GM19455 (cell line): ENCODE measurements around the gene TDRD6.
A peak's percentile ranks its signal among the peaks of the same experiment; 100 is the strongest.
"Not testable (repeated sequence)": the region's sequence is repeated elsewhere in the genome, so short reads cannot be mapped to it uniquely, and the experiment has no call there.

ENCODE experiments used
- ATAC-seq: cut with Tn5 transposase; IDR thresholded peaks from one replicate; pipeline ENCODE4 v1.9.1; 2021; ENCODE audit not compliant: unreplicated experiment

TDRD6 gene, protein sequence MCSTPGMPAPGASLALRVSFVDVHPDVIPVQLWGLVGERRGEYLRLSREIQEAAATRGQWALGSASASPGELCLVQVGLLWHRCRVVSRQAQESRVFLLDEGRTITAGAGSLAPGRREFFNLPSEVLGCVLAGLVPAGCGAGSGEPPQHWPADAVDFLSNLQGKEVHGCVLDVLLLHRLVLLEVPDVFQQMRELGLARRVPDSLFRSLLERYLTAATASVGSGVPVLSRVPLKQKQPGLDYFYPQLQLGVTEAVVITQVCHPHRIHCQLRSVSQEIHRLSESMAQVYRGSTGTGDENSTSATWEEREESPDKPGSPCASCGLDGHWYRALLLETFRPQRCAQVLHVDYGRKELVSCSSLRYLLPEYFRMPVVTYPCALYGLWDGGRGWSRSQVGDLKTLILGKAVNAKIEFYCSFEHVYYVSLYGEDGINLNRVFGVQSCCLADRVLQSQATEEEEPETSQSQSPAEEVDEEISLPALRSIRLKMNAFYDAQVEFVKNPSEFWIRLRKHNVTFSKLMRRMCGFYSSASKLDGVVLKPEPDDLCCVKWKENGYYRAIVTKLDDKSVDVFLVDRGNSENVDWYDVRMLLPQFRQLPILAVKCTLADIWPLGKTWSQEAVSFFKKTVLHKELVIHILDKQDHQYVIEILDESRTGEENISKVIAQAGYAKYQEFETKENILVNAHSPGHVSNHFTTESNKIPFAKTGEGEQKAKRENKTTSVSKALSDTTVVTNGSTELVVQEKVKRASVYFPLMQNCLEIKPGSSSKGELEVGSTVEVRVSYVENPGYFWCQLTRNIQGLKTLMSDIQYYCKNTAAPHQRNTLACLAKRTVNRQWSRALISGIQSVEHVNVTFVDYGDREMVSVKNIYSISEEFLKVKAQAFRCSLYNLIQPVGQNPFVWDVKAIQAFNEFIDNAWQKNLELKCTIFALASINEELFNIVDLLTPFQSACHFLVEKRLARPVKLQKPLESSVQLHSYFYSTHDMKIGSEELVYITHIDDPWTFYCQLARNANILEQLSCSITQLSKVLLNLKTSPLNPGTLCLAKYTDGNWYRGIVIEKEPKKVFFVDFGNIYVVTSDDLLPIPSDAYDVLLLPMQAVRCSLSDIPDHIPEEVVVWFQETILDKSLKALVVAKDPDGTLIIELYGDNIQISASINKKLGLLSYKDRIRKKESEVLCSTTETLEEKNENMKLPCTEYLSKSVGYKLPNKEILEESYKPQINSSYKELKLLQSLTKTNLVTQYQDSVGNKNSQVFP (N-terminal part only)

DNA sequence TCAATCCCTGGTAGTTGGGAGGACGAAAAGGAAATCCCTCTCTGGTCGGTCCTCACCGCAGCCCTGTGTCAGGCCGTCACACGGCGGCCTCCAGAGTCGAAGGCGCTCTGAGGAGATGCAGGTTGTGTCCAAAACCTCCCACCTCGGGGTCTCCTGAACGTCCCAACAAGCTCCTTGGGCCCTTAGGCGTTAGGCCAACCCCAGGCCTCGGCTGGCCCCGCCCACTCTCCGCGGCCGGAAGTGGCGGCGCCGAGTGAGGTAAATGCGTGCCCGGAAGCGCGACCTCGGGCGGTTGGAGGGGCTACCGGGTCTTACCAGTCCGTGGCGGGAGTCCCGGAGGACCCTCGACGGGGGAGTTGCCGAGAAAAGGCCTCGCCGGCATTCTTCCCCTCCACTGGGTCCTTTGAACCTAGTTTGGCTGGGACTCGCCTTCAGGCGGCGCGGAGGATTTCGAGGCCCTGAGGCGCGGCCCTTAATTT is at the start of gene TDRD6:
TDRD6 (plus strand) TSS at position 267 of the 479 bp plus-strand sequence. CDS start 244 bp downstream, outside the sequence.
- no peak for ATAC-seq

- ATAC-seq, result no peak
These were observed 49.8 kb upstream of the TDRD6 start for GRCh38 chr6:46637933-46638332.

DNA sequence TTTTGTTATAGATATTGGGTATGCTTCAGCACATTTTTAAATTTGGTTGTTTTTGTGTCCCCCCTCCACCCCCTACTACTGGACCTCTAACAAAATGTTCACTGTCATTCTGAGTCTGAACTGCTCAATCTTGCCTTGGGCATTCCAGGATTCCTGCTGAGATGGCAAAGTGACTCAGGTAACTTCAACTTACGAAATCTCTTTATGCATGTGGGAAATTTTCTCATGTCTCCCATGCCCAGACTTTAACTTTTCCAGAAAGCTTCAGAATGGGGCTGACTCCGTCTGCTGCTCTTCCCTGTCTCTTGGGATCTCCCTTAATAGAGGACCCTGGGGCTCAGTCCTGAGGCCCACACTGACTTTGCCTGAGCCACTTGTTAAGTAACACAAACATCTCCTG is 49.0 kb upstream of the TDRD6 start:
- ATAC-seq, result no peak

GRCh38 chr6:46642928-46643751 is 44.5 kb upstream of the TDRD6 start:
- ATAC-seq, result no peak

DNA sequence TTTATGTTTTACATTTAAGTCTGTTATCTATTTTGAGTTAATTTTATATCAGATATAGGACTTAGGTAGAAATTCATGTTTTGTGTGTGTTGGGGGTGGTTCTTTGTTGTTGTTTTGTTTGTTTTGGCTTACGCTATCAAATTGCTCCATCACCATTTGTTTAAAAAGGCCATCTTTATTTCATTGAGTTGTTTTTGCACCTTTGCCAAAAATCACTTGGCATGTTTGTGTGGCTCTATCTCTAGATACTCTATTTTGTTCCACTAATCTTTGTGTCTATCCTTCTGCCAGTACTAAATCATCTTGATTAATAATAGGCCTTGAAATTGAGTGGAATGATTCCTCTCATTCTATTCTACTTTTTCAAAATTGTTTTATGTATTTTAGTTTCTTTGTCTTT is 42.4 kb upstream of the TDRD6 start:
- no peak for ATAC-seq

GRCh38 chr6:46648108-46648507 is 39.6 kb upstream of the TDRD6 start:
- not testable (repeated sequence) for ATAC-seq

DNA sequence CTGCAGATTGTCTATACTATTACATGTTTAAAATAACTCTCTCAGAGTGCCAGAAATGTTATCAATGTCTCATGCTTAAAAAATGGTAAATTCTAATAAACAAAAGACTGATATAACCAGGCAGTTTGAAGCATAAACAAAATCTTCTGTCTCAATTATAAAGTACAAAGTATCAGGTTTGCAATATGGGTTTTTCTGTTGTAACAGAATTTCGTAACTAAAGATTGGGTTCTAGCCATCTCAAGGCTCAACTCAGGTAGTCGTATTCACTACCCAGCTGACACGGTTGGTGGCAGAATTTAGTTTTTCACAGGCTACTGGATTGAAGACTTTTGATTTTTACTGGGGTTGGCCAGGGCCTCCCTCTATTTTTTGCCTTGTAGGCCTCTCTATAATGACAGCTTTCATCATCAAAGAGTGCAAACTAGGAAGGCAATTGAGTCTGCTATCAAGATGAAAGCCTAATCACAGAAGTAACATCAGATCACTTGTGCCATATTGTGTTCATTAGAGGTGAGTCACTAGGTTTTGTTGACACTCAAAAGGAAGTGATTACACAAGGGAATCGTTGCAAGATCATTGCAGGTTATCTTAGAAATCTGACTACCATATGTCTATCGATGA is 38.7 kb upstream of the TDRD6 start:
- no peak for ATAC-seq

DNA sequence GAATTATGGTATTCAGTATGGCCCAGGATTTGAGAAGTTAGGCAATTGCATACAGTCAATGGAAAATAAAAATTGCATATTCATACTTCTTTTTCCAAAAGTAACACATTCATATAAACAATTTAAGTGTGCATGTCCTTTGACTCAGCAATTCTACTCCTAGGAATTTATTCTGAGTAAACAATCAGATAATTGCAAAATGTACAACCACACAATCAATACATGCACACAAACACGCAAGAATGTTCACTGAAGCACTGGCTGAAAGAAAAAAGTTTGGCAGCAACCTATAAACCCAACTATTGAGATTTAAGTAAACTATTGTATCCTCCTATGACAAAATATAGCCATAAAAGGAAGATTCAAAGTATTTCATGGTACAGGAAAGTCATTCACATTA is 36.7 kb upstream of the TDRD6 start:
- no peak for ATAC-seq

DNA sequence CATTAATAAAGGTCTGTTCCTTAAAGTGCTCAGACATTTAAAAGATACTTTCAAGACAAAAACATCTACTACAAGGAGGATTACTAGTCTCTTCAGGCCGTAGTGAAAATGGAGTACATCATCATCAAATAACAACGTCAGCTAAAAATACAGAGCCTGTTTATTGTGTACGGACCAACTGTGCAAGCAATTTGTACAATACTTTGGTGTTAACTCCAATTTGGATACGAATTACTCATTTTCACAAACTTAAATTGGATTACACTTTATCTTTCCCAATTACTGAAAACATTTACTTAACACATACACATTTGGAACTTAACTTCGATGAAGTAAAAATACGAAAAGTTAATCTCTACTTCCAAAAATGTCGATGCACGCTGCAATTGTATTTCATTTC is 35.9 kb upstream of the TDRD6 start:
- ATAC-seq, result no peak

GRCh38 chr6:46652232-46652602 is 35.5 kb upstream of the TDRD6 start:
- ATAC-seq, result no peak

GRCh38 chr6:46652603-46653438 is 34.9 kb upstream of the TDRD6 start, which contains the start of the genes CYP39A1 and SLC25A27:
CYP39A1 (minus strand) TSS chr6:46652818; CDS start chr6:46652582, 236 bp downstream.
SLC25A27 (plus strand) TSS chr6:46652975; CDS start chr6:46653193, 218 bp downstream.
- peak; percentile 100 for ATAC-seq

- no peak for ATAC-seq
These were observed 34.1 kb upstream of the TDRD6 start for GRCh38 chr6:46653439-46654195.

DNA sequence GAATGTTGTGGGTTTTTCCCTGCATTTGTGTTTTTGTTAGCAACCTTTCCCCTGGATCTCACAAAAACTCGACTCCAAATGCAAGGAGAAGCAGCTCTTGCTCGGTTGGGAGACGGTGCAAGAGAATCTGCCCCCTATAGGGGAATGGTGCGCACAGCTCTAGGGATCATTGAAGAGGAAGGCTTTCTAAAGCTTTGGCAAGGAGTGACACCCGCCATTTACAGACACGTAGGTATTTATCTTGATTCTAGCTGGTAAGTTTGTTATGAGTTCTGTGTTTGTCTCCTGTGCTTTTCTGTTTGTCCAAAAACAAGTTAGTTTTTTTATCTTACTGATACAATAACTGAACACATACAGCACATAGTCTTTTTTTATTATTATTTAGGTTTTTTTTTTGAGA is 31.9 kb upstream of the TDRD6 start:
- no peak for ATAC-seq

DNA sequence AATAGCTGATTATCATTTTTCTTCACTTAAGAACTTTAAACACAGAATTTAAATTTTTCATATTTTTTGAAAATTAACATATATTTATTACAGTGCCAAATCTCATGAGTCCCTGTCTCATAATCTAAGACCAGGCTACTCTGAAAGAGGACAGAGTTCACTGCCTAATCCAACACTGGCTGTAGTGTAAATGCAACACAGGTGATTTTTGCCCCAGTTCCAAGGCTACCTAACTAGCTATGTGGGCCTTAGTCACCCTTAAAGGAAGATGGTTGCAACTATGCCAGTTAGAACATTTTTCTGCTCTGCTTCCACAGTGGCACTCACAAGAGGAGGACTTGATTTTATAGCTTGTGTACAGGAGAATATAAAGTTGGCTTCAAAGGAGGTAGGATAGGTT is 30.0 kb upstream of the TDRD6 start:
- no peak for ATAC-seq

- ATAC-seq, result no peak
These were observed 26.2 kb upstream of the TDRD6 start for GRCh38 chr6:46661483-46661882.

DNA sequence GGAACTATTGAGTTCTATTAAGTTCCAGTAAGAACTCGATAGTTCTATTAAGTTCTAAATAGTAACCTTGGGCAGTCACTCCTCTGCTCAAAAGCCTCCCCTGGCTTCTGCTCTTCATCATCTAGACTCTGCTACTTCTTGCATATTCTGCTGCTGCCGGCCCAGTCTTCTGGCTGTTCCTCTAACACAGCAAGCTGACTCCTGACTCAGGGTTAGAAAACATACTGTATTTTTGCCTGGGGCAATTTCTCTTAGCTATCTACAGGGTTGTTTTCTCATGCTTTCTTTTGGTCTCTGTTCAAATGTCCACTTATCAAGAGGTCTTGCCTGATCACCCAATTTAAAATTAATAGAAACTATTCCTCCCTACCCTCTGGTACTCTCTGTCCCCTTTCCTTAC is 20.3 kb upstream of the TDRD6 start:
- ATAC-seq, result no peak

DNA sequence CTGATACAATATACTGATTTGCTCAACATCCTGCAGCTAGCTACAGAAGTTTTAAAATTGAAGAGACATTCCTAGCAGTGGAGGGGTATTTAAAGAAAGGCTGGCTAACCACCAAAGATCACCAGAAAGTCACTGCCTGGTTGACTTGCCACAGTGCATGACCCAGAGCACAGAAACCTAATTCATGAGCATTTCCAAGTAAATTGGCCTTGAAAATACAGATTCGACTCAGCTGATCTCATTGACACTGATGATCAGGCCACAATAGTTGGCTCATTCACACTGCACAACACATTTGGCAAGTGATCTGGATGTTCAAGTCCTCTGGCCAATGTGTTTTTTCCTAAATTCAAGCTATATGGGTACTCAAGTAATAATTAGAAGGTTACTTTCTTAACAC is 13.3 kb upstream of the TDRD6 start:
- no peak for ATAC-seq
